ENCODE data around the gene TMEM131L.

Gene TMEM131L

DNA sequence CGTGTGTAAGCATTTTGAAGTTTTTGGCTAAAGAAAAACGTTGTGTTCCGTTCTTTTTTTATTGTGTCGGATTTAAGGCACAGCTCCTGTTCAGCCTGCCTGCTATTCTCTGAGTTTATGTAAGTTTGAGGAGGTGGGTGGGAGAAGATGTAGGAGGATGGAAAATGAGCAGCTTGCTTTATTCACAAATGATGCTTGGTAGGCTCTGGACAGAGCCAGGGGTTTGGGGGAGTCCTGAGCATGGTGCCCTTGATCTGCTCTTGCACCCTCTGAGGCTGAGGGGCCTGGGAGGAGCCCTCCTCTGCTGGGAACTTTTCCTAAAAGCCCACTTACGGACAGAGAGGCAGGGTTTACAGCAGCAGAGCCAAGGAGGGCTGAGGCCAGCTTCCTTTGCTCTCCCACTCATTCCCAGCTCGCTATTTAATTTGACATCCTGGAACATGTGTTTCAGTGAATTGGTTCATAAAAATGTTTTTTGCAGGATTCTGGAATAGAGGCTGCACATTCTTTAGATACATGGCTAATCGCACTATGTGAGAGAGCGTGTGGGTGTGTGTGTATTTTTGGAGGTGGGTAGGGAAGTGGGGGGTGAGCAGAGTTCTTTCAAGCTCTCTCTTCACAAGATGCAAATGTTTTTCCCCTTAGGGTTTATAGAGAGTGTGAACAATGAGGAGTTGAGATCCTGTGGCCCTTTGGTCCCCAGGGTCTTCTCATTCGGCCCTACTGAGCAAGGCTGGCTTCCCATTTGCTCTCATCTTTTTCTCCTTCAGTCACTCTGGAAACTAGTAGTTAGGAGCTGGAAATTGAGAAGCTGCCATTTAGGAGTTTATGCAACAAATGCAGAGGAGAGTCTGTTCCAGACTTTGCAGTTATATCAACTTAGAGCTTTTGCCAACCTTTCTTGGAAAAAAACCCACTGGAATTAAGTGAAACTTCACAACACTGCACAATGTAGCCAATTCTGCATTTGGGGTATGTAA lies 32.1 kb downstream of the TMEM131L start:
- TF ChIP-seq GATA2 (IDR thresholded peaks at IDR 0.05; ENCODE audit: low read depth, low read length) (no peak), GATA3 (IDR thresholded peaks at IDR 0.05; ENCODE audit: low read depth, low read length) (no peak)

DNA sequence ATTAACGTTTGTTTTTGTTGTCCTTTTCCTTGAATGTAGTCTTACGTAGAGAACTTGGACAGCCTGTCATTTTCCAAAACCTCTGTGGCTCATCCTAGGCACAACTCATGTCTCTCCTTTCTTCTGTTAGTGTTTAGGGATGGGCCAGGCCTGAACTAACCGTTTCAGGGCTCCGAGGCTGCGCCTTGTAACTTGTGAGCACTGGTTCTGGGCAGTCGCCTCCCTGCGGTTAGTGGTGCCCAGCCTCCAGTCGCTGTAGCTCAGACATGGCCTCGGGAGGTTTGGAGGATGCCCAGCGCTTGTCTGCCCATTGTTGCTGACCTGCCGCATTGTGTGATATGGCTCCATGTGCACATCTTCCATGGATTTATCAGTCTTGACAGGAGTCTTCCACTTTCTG lies 32.8 kb downstream of the TMEM131L start:
- TF ChIP-seq GATA3 (IDR thresholded peaks at IDR 0.05; ENCODE audit: low read depth, low read length) (no peak), GATA2 (IDR thresholded peaks at IDR 0.05; ENCODE audit: low read depth, low read length) (no peak)

DNA sequence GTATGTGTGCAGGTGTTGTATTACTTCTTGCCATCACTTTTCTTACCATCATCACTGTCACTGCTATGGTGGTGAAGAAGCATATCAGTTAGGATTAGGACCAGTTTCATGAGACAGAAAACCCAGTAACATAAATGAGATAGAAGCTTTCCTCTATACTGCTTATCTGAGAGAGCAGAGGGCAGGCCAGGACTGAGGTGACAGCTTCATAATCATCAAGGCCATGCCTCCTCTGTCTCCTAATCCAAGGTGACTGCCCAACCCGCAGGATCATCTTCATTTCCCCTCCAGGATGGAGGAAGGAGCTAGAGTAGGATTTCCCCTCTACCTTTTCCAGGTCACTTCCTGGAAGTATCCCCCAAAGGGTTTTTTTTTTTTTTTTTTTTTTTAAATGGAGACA lies 35.4 kb downstream of the TMEM131L start:
- TF ChIP-seq GATA3 (IDR thresholded peaks at IDR 0.05; ENCODE audit: low read depth, low read length) (no peak), GATA2 (IDR thresholded peaks at IDR 0.05; ENCODE audit: low read depth, low read length) (no peak)

DNA sequence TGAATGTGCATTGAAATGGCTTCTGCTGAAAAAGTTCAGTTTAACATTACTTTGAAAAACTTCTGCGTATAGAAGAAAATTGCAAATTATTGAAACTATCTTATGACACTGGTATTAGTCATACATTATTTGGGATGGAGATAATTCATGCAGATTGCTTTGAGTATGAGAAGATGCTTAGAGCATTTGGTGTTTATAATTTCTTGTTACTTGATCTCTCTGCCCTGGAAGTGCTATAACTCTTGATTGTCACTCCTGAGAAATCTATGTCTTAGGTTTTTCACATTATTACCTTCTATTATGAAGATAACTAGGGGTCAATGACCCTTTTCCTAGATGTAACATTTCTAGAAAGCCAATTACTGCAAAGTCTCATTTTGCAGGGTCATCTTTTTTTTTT lies 36.4 kb downstream of the TMEM131L start:
- TF ChIP-seq GATA2 (IDR thresholded peaks at IDR 0.05; ENCODE audit: low read depth, low read length) = no peak
- TF ChIP-seq GATA3 (IDR thresholded peaks at IDR 0.05; ENCODE audit: low read depth, low read length) = no peak

DNA sequence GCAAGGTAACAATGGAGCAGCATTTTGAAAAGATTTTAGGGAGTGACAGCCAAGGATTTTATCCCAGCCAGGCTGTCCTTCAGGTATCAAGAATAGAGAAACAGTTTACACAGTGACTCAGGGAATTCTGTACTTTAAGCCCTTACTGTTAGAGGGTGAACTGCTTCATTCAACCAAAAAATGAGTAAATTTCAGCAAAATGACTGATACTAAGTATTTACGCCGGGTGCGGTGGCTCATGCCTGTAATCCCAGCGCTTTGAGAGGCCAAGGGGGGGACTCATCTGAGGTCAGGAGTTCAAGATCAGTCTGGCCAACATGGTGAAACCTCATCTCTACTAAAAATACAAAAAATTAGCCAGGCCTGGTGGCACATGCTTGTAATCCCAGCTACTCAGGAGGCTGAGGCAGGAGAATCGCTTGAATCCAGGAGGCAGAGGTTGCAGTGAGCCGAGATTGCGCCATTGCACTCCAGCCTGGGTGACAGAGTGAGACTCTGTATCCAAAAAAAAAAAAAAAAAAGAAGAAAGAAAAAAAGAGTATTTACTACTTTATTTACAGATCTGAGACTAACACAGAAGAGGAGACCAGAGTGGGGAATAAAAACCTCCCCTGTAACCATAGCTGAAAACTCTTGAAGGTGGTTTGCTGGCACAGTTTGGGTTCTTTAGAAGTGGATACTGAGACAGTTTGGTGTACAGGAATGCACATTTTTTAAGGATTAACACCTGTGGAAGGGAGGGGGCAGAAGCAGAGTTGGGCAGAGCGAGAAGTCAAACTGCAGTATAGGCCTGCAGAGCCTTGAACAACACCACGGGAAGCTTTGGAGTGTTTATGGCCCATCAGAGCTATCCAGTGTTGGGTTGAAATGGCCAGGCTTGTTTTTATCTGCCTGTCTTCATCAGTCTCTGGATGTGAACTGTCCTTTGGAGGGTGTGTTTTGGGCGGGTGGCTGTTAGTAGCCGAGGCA lies 40.5 kb downstream of the TMEM131L start:
- TF ChIP-seq GATA3 (IDR thresholded peaks at IDR 0.05; ENCODE audit: low read depth, low read length) (no peak), GATA2 (IDR thresholded peaks at IDR 0.05; ENCODE audit: low read depth, low read length) (no peak)

DNA sequence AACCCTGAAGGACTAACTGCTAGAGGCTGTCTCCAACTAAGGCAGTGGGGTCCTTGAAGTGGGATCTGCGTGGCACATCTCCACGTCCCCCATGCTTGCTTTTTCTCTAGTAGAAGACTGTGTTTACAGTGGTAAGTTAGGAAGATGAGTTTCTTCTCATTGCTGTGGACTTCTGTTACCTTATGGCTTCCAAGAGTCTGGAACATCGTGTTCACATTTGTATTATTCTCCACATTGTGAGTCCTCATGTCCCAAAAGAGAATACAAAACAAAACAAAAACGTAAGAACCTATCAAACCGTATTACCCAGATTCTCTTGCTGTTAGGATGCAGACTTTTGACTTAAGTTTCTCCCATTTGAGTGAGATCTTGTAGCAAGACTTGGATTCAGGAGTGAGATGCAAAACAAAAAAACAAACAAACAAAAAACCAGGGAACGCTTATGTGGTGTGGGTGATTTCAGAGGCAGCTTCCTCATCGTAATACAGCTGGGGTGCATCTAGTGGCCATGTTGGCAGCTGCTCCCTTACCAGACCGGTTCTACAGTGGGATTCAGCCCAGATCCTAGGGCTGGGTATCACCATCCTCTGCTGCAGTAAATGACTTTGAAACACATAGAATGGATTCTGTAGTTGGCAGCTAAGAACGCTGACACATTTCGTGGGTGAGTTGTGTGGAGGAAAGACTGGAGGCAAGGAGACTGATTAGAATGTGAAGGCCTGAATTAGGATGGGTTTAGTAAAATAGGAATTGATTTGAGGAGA lies 41.3 kb downstream of the TMEM131L start:
- TF ChIP-seq GATA2 (IDR thresholded peaks at IDR 0.05; ENCODE audit: low read depth, low read length) (no peak), GATA3 (IDR thresholded peaks at IDR 0.05; ENCODE audit: low read depth, low read length) (no peak)

DNA sequence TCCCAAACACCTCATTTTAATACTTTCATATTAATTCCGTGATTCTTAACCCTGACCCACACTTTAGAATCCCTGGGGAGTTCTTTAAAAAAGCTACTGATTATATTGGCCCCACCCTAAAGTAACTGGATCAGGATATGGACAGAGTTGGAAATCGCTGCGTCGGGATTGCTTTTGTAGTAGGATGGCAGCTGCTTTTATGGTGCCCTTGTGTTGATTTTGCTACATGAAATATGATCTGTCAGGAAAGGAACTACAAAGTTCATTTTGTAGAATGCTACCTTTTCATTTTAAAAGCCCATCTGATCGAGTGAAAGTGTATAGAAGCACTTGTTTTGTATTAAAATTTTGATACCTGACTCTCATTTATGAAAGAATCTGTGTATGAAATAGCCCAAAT lies 43.6 kb downstream of the TMEM131L start:
- TF ChIP-seq GATA2 (IDR thresholded peaks at IDR 0.05; ENCODE audit: low read depth, low read length) (no peak), GATA3 (IDR thresholded peaks at IDR 0.05; ENCODE audit: low read depth, low read length) (no peak)

DNA sequence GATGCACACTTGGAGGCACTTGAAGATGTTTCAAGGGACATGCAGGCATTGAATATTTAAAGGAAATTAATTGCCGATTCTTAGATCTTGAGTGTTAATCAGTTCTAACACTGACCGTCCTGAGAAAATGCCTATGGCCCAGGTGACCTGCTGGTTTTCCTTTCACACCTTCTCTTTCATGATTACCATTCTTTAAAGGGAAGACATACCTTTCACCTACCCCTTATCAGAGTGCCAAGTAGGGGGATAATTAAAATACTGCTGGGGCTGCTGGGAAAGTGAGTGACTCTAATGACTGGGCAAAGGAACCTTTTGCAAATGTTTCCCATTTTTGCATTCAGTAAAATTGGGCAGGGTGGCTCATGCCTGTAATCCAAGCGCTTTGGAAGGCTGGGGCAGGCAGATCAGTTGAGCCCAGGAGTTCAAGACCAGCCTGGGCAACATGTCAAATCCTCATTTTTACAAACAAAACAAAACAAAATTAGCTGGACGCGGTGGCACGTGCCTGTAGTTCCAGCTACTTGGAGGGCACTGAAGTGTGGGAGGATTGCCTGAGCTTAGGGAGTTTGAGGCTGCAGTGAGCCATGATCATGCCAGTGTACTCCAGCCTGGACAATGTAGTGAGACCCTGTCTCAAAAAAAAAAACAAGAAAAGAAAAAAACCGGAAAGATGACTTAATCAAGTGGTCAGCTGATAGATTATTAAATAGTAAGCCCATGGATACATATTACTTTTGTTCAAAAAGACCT lies 44.3 kb downstream of the TMEM131L start:
- no peak for TF ChIP-seq GATA3 (IDR thresholded peaks at IDR 0.05; ENCODE audit: low read depth, low read length)
- no peak for TF ChIP-seq GATA2 (IDR thresholded peaks at IDR 0.05; ENCODE audit: low read depth, low read length)

DNA sequence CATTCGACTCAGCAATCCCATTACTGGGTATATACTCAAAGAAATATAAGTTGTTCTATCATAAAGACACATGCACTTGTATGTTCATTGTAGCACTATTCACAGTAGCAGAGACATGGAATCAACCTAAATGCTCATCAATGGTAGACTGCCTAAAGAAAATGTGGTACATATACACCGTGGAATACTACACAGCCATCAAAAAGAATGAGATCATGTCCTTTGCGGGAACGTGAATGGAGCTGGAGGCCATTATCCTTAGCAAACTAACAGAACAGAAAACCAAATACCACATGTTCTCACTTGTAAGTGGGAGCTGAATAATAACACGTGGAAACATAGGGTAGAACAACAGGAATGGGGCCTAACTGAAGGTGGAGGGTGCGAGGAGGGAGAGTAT lies 44.9 kb downstream of the TMEM131L start:
- TF ChIP-seq GATA2 (IDR thresholded peaks at IDR 0.05; ENCODE audit: low read depth, low read length) = no peak
- no peak for TF ChIP-seq GATA3 (IDR thresholded peaks at IDR 0.05; ENCODE audit: low read depth, low read length)

DNA sequence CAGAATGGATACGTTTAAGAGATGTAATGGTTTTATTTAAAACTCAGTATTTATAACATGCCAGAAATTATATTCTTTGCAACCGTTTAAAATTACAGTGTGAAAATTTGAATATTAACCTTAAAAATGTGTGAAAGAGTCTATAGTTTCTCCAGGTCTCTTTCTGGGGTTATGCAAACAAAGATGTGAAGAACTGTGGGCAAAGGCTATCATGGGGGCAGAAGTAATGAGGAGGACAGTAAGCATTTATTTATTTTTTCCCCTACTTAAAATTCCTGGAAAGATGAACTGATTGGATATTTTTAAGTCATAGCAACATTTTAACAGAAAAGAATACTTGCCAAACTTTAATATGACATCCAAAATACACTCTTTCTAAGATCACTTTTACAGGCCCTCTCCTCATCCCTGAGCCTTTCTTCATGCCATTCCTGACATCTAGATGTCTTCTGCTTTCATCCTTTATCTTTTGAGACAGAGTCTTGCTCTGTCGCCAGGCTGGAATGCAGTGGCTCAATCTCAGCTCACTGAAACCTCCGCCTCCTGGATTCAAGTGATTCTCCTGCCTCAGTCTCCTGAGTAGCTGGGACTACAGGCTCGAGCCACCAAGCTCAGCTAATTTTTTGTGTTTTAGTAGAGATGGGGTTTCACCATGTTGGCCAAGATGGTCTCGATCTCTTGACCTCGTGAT lies 46.1 kb downstream of the TMEM131L start:
- TF ChIP-seq GATA2 (IDR thresholded peaks at IDR 0.05; ENCODE audit: low read depth, low read length) (no peak), GATA3 (IDR thresholded peaks at IDR 0.05; ENCODE audit: low read depth, low read length) (no peak)

DNA sequence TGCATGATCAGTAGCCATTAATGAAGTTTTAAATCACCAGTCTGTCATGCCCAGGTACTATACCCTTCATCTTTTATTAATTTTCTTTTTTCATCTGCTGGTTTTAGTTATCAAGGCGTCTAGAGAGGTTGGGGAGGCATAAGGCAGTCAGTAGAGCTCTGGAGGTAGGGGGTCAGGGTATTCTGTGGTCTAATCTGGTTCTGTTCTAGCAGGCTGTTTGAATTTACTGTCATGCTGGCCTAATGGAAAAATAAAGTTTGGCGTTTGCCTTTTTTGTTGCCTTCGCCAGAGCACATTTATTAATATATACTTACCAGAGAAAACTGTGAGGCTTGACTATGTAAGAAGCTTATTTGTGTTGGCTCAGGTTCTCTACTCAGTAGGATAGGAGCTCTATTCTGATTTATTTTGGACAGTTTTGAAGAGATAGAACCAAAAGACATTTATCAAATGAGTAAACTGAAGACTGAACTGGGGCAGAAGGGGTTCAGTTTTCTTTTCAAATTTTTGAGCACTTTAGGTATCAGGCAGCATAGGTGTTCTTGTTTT lies 46.9 kb downstream of the TMEM131L start:
- no peak for TF ChIP-seq GATA2 (IDR thresholded peaks at IDR 0.05; ENCODE audit: low read depth, low read length)
- no peak for TF ChIP-seq GATA3 (IDR thresholded peaks at IDR 0.05; ENCODE audit: low read depth, low read length)

DNA sequence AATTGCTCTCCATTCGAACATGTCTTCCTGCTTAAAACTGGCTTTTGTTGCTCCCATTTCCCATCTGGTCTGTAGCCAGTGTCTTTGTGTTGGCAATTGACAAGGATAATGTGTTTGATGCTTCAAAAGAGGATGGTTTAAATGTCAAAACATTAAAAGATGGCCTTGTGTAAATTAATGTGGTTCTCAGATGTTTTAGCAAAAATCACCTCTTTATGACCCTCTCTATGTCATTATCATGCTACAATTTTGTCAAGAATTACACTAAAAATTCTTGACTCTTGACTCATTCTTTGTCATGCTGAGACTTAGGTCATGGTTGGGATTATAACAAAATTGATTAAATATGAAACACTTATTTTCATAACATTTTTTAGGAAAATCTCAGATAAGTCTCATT lies 47.4 kb downstream of the TMEM131L start:
- TF ChIP-seq GATA3 (IDR thresholded peaks at IDR 0.05; ENCODE audit: low read depth, low read length) = no peak
- TF ChIP-seq GATA2 (IDR thresholded peaks at IDR 0.05; ENCODE audit: low read depth, low read length) = no peak
